H1 (cell line): ENCODE measurements around the gene PLA2G4F. TPM values are rescaled to one million over a fixed set of nuclear protein-coding genes. Genes with fewer than 3 reads are reported as not detected.

ENCODE experiments used
- CTCF ChIA-PET: fragments of 300-600 bp; sonication (Branson Sonifier 250); formaldehyde crosslinking; loops from one replicate; lab custom pipeline; 2021; ENCODE audit not compliant: partially characterized antibody; lab: Charles Lee
- POLR2A ChIA-PET: fragments of 300-600 bp; sonication (Branson Sonifier 250); formaldehyde crosslinking; loops from one replicate; lab custom pipeline; 2021; ENCODE audit warnings: inconsistent platforms; ENCODE audit not compliant: partially characterized antibody; lab: Charles Lee
- DNase-seq, 2 experiments: peaks; one replicate each; pipeline versions ENCODE4 v3.0.0 to v3.0.0-alpha.2; 2010 to 2022; ENCODE audit warnings: low spot score in 2 of 2, low read depth in 1 of 2, mixed read lengths in 1 of 2
- FAIRE-seq: peaks from 2 replicates; lab custom pipeline; 2011; peaks lifted over from hg19 to GRCh38; lab: Jason Lieb, UNC
- H2AFZ ChIP-seq: 2 replicates; pipeline ENCODE4 v1.8.1; 2012; ENCODE audit warnings: low read length, inconsistent platforms
- H2AK5ac ChIP-seq: 2 replicates; pipeline ENCODE4 v1.6.1; 2013; ENCODE audit warnings: low read depth, low read length
- H2BK120ac ChIP-seq: replicated peaks from 2 replicates; pipeline ENCODE3; 2013; ENCODE audit warnings: low read depth, low read length, inconsistent platforms
- H2BK12ac ChIP-seq: 2 replicates; pipeline ENCODE4 v1.6.1; 2013; ENCODE audit warnings: low read depth, low read length
- H2BK15ac ChIP-seq: 2 replicates; pipeline ENCODE4 v1.6.1; 2013; ENCODE audit warnings: low read length
- H2BK20ac ChIP-seq: 2 replicates; pipeline ENCODE4 v1.6.1; 2013; ENCODE audit warnings: low read length
- H2BK5ac ChIP-seq: 2 replicates; pipeline ENCODE4 v1.6.1; 2013; ENCODE audit warnings: low read depth, low read length
- H3K14ac ChIP-seq: 2 replicates; pipeline ENCODE4 v1.6.1; 2013; ENCODE audit warnings: inconsistent platforms; ENCODE audit not compliant: insufficient read length
- H3K18ac ChIP-seq: 2 replicates; pipeline ENCODE4 v1.6.1; 2013; ENCODE audit warnings: low read length; ENCODE audit errors: extremely low read depth
- H3K23ac ChIP-seq: 2 replicates; pipeline ENCODE4 v1.6.1; 2013; ENCODE audit warnings: inconsistent platforms; ENCODE audit not compliant: insufficient read length
- H3K23me2 ChIP-seq: 2 replicates; pipeline ENCODE4 v1.6.1; 2013; ENCODE audit warnings: low read depth, low read length
- H3K27ac ChIP-seq: 2 replicates; pipeline ENCODE4 v1.6.1; 2011; ENCODE audit warnings: low read depth, low read length, inconsistent platforms
- H3K27me3 ChIP-seq, 4 experiments: replicated peaks in 1 of 4; 1 replicate in 1 of 4; 2 replicates in 3 of 4; pipeline versions ENCODE4 v1.6.1 to v1.8.1; 2011 to 2013; ENCODE audit warnings: low read length in 3 of 4, mild to moderate bottlenecking in 3 of 4, inconsistent platforms in 2 of 4, mixed read lengths in 2 of 4, moderate library complexity in 1 of 4; ENCODE audit not compliant: control insufficient read depth in 3 of 4, insufficient read depth in 3 of 4; ENCODE audit errors: extremely low read depth in 1 of 4
- H3K36me3 ChIP-seq, 4 experiments: 2 replicates each; pipeline versions ENCODE4 v1.6.1 to v1.8.1; 2011 to 2013; ENCODE audit warnings: mild to moderate bottlenecking in 4 of 4, low read length in 3 of 4, moderate library complexity in 2 of 4, control low read depth in 1 of 4, inconsistent platforms in 1 of 4; ENCODE audit not compliant: insufficient read depth in 4 of 4, control insufficient read depth in 2 of 4
- H3K4ac ChIP-seq: replicated peaks from 2 replicates; pipeline ENCODE3; 2013; ENCODE audit warnings: low read length, low read depth, mixed read lengths, inconsistent platforms; ENCODE audit not compliant: insufficient read length
- H3K4me1 ChIP-seq, 4 experiments: replicated peaks in 1 of 4; 1 replicate in 1 of 4; 2 replicates in 3 of 4; pipeline versions ENCODE4 v1.6.1 to v1.8.1; 2011 to 2013; ENCODE audit warnings: low read length in 3 of 4, inconsistent platforms in 2 of 4, mixed read lengths in 1 of 4; ENCODE audit not compliant: insufficient read depth in 4 of 4, control insufficient read depth in 3 of 4
- H3K4me2 ChIP-seq, 2 experiments: 2 replicates each; pipeline versions ENCODE4 v1.6.1 to v1.8.1; 2011 to 2013; ENCODE audit warnings: low read depth in 2 of 2, low read length in 2 of 2, control low read depth in 1 of 2, inconsistent platforms in 1 of 2, mild to moderate bottlenecking in 1 of 2; ENCODE audit not compliant: insufficient read depth in 1 of 2
- H3K4me3 ChIP-seq, 4 experiments: fragments of 200-600, 300-600 bp in 1 of 4; sonication (generic), shearing (Covaris generic), sonication (Bioruptor Twin) in 1 of 4; 2 replicates each; pipeline versions ENCODE4 v1.5.1 to v1.8.1; 2011 to 2016; ENCODE audit warnings: low read length in 4 of 4, low read depth in 3 of 4, control low read depth in 2 of 4, inconsistent platforms in 2 of 4, mild to moderate bottlenecking in 2 of 4, mixed read lengths in 1 of 4, moderate library complexity in 1 of 4; ENCODE audit not compliant: insufficient read depth in 2 of 4; ENCODE audit errors: extremely low read depth in 1 of 4
- H3K56ac ChIP-seq: replicated peaks from 2 replicates; pipeline ENCODE3; 2013; ENCODE audit warnings: low read depth, mild to moderate bottlenecking, mixed read lengths, low read length, inconsistent platforms; ENCODE audit not compliant: insufficient read length
- H3K79me1 ChIP-seq: 2 replicates; pipeline ENCODE4 v1.6.1; 2013; ENCODE audit warnings: low read depth, low read length, control low read depth
- H3K79me2 ChIP-seq, 2 experiments: 2 replicates each; pipeline versions ENCODE4 v1.6.1 to v1.8.1; 2012 to 2013; ENCODE audit warnings: low read length in 2 of 2, mild to moderate bottlenecking in 2 of 2, inconsistent platforms in 1 of 2; ENCODE audit not compliant: insufficient read depth in 2 of 2, control insufficient read depth in 1 of 2
- H3K9ac ChIP-seq, 4 experiments: replicated peaks in 1 of 4; 1 replicate in 1 of 4; 2 replicates in 3 of 4; pipeline versions ENCODE4 v1.6.1 to v1.8.1; 2011 to 2013; ENCODE audit warnings: low read depth in 3 of 4, low read length in 3 of 4, control low read depth in 2 of 4, mild to moderate bottlenecking in 2 of 4, moderate library complexity in 2 of 4, inconsistent platforms in 1 of 4; ENCODE audit errors: extremely low read depth in 1 of 4
- H3K9me3 ChIP-seq, 2 experiments: 2 replicates each; pipeline versions ENCODE4 v1.6.1 to v1.8.1; 2012 to 2013; ENCODE audit warnings: mild to moderate bottlenecking in 2 of 2, moderate library complexity in 2 of 2, control low read depth in 1 of 2, inconsistent platforms in 1 of 2, low read depth in 1 of 2, low read length in 1 of 2, mixed read lengths in 1 of 2; ENCODE audit not compliant: insufficient read depth in 2 of 2
- H4K20me1 ChIP-seq, 2 experiments: replicated peaks in 1 of 2; 2 replicates each; pipeline versions ENCODE3 to v1.8.1; 2011 to 2013; ENCODE audit warnings: inconsistent platforms in 2 of 2, low read length in 2 of 2, mild to moderate bottlenecking in 1 of 2; ENCODE audit not compliant: insufficient read depth in 2 of 2, control insufficient read depth in 1 of 2
- H4K5ac ChIP-seq: 2 replicates; pipeline ENCODE4 v1.6.1; 2013; ENCODE audit warnings: low read length, low read depth, mixed read lengths, inconsistent platforms; ENCODE audit not compliant: insufficient read length
- H4K8ac ChIP-seq: 2 replicates; pipeline ENCODE4 v1.8.0; 2013; ENCODE audit warnings: mild to moderate bottlenecking, moderate library complexity, low read length, inconsistent platforms; ENCODE audit not compliant: insufficient read depth; ENCODE audit errors: extremely low read depth
- H4K91ac ChIP-seq: replicated peaks from 2 replicates; pipeline ENCODE3; 2013; ENCODE audit warnings: low read length, mixed read lengths, inconsistent platforms; ENCODE audit not compliant: insufficient read length
- SAP30 ChIP-seq: fragments of 300-600 bp; sonication (generic); IDR thresholded peaks from 2 replicates; pipeline ENCODE4 v1.7.1; 2012; ENCODE audit warnings: low read length, moderate library complexity, mild to moderate bottlenecking, inconsistent platforms; ENCODE audit not compliant: insufficient read depth, insufficient replicate concordance
- SRF ChIP-seq: IDR thresholded peaks from 2 replicates; pipeline ENCODE4 v1.6.1; 2011; ENCODE audit warnings: mild to moderate bottlenecking, low read depth, low read length, moderate library complexity
- WGBS, 2 experiments: shearing (Covaris generic) in 1 of 2; methylation state at CpG; one replicate each; pipeline versions ENCODE4 v1.1.6 to v1.1.7; 2013 to 2015; ENCODE audit warnings: low lambda C conversion rate in 2 of 2, mixed read lengths in 2 of 2, inconsistent platforms in 1 of 2, low coverage in 1 of 2, missing lambda C conversion rate in 1 of 2; ENCODE audit not compliant: insufficient replicate concordance in 2 of 2, insufficient coverage in 1 of 2, insufficient read length in 1 of 2; ENCODE audit errors: extremely low coverage in 1 of 2, missing lambda C conversion rate in 1 of 2; 5-methylcytosine and 5-hydroxymethylcytosine counted together
- polyA plus RNA-seq, 7 experiments: library from polyadenylated mRNA; depleted of rRNA in 3 of 7; stranded (reverse) in 5 of 7; unstranded in 2 of 7; fragments of >200 nt in 5 of 7; fragments of 200-250 nt in 2 of 7; gene quantifications; 1 replicate in 5 of 7; 2 replicates in 1 of 7; 4 replicates in 1 of 7; pipeline versions ENCODE4 v1.2.1 to v1.2.3, GENCODE V29; 2011 to 2013; ENCODE audit warnings: missing spikeins in 2 of 7, mixed read lengths in 2 of 7
- total RNA-seq: library from RNA; stranded (reverse); fragmentation: NEBNext Ultra II Directional; extraction: Animal tissue kit (Norgen Biotek cat#: 25700); gene quantifications from 2 replicates; pipeline ENCODE4 v1.2.1, GENCODE V29; 2021
- TF ChIP-seq, protein P1 (sequence below): IDR thresholded peaks from 2 replicates; pipeline ENCODE4 v1.6.1; 2011; ENCODE audit warnings: low read length, improper control_type of control experiment

Gene PLA2G4F
- total and polyA plus RNA-seq, 2 of the 8 experiments (the other 6 are each of a cell fraction or from before 2014, with no cell fraction given) = not detected

GRCh38 chr15:42152196-42152920 is 4.1 kb downstream of the PLA2G4F start:
- Histone ChIP-seq H4K20me1 (peaks cover 0 to 6% of the 10 kb centered on the region in 2 experiments), H2BK20ac (no peak overlapping the region), H3K56ac (no peak overlapping the region), H3K23ac (no peak overlapping the region), H3K23me2 (no peaks in the 10 kb centered on the region), H3K27ac (no peak overlapping the region), H3K79me1 (no peaks in the 10 kb centered on the region), H2BK15ac (no peak overlapping the region), H2BK12ac (no peak overlapping the region), H4K8ac (no peak overlapping the region), H3K79me2 (no peaks in the 10 kb centered on the region), H3K4me1 (peaks cover 0 to 3% (median 0%) of the 10 kb centered on the region in 4 experiments; a peak in 1 of 7 replicates), H2AFZ (no peak overlapping the region), H3K4me2 (no peak overlapping the region), H2AK5ac (no peak overlapping the region), H4K91ac (no peak overlapping the region), H4K5ac (no peak overlapping the region), H3K14ac (no peak overlapping the region), H3K4ac (no peak overlapping the region), H3K9ac (no peak overlapping the region), H3K36me3 (no peaks in the 10 kb centered on the region), H3K18ac (no peak overlapping the region), H2BK120ac (no peak overlapping the region), H3K27me3 (no peaks in the 10 kb centered on the region), H3K4me3 (no peak overlapping the region), H3K9me3 (no peaks in the 10 kb centered on the region), H2BK5ac (no peak overlapping the region)
- no peak for FAIRE-seq
- ChIA-PET POLR2A (no interaction called here), CTCF (interaction anchor here (1.0 to 22.6 kb wide), 2 partner anchors 14 to 85 kb away, joined by 3 to 416 read pairs; no protein-coding TSS in a partner anchor)
- 96% methylated on average over 13 of the region's 14 CpGs; no CpG with 5 or more reads in 1 of the 2 experiments for whole genome bisulfite sequencing, 2 experiments
- DNase-seq = no peak
- TF ChIP-seq, protein P1, sequence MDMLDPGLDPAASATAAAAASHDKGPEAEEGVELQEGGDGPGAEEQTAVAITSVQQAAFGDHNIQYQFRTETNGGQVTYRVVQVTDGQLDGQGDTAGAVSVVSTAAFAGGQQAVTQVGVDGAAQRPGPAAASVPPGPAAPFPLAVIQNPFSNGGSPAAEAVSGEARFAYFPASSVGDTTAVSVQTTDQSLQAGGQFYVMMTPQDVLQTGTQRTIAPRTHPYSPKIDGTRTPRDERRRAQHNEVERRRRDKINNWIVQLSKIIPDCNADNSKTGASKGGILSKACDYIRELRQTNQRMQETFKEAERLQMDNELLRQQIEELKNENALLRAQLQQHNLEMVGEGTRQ = no peak
- TF ChIP-seq SRF (no peak), SAP30 (no peak)
